Measurements from ENCODE around the gene CHD6.
A peak's percentile ranks its signal among the peaks of the same experiment; 100 is the strongest.

Gene CHD6

DNA sequence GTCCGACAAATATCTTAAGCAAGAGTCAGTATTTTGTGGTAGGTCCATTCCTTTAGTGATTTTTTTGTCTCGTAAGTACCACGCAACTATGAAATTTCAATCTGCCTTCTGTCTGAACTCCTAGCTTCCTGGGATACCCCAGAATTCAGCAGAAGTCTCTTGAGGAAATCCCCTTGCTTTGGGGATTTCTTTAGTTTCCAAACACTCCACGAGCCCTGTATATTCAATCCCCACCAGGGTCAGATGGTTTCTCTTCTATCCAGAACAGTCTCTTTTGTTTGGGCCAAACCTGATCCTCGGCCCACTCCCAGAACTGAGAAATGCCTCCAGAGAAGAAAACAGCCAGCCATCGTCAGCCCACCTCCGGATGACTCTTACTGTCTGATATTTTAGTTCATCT is 113.0 kb downstream of the CHD6 start:
- no peak for DNase-seq (ENCODE audit: low read depth)

DNA sequence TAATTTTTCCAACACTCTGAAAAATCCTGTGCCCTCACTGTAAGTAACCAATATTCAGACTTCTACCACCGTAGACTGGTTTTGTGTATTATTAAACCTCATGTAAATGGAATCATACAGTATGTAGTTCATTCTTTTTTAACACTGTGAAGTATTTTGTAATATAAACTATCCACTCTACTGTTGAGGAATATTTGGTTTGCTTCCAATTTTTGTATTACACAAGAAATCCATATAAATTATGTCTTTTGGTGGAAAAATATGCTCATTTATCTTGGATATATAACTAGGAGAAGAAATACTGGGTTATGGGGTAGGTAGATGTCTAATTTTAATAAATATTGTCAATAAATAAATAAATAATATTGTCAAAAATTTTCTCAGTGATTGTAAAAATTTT is 116.8 kb downstream of the CHD6 start:
- no peak for DNase-seq (ENCODE audit: low read depth)

DNA sequence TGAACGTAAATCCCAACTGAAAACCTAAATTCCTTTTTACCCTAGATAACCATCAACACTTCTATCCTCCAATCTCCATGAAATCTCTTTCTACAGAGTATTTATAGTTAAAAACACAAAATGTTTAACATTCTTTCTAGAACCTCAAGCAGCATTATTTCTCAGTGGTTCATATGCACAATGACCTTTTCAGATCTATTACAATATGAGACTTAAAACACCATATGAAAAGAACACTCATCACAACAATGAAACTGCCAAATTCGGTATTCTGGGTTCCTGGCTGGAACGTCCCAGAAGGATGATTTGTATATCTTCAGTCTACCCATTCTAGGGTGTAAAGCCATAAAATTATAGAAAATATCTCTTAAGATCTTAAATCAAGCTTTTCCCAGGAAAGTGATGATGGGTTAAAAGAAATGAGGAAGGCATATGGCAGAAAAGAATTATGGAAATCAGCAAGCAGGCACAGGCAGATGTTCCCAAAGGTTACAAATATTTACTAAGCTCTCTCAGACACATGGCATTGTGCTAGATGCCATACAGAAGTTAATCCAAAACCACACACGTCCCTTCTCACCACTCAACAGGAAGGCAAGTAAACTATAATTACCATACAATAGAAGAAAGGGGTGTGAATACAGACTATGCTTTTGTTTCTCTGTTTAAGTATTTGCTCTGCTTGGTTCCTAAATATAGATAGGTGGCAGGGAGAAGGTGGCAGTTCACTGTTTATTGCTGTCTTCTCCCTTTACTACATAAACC is 118.0 kb downstream of the CHD6 start:
- DNase-seq (ENCODE audit: low read depth) = peak; percentile 35

DNA sequence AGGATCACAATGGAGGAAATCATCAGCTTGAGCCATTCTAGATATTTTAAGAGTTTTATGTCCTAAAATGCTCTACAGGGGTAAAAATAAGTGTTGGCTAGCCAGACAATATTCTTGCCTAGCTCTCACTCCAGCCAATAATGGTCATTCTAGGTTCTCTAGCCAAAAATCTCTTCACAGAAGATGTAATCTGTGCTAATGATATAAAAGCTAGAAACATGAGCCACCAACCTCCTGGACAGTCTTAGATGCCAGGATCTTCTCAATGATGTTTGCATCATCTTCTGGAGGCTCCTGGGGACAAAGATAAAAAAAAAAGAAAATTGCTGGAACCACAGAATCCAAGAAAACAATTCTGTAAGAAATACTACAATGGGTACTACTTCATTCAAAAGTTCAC is 119.1 kb downstream of the CHD6 start:
- no peak for DNase-seq (ENCODE audit: low read depth)

DNA sequence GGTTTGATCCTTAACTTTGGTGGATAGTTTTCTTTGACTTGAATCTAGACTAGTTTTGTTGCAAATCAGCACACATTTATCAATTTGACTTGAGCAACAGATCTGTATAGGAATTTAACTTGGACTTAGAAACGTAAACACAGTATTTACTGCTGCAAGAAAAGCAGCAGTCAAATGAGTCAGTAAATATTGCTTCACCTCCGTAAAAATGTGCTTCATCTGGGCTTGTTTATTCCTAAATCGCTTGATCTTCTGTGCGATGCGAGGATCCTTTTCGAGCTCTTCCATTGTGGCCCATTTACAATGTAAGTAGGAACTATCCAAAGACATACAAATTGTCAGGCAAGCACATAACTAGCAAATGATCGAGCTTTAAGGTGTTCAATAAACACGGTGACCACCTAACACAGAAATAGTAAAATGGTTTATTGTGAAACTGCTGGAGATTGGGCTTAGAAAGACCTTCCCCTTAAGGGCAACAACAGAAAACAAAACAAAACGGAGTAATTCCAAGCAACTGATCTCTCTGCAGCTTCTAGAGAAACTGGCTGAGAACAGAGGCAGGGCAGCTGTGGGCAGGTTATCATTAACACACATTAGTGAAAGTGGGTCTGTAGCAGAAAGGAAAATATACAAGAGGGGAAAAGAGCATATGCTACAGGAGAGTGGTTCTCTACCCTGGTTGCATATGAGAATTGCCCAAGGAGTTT is 120.8 kb downstream of the CHD6 start:
- DNase-seq (ENCODE audit: low read depth) = no peak

DNA sequence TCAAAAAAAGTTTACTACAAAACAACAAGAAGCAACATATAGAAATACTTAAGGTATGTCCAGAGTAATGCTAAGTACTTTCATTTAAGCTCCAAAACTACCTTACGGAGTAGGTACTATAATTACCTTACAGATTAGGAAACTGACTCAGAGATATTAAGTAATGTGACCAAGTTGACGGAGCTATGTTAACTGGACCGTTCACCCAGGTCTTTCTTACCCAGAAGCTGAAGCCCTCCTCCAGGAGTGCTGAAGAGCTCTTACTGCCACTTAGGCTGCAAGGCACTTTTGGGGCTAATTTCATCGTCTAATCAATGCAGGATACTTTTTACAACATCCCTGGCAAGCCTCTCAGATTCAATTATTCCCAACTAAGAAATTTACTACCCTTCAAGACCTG is 123.7 kb downstream of the CHD6 start:
- DNase-seq (ENCODE audit: low read depth) = no peak

DNA sequence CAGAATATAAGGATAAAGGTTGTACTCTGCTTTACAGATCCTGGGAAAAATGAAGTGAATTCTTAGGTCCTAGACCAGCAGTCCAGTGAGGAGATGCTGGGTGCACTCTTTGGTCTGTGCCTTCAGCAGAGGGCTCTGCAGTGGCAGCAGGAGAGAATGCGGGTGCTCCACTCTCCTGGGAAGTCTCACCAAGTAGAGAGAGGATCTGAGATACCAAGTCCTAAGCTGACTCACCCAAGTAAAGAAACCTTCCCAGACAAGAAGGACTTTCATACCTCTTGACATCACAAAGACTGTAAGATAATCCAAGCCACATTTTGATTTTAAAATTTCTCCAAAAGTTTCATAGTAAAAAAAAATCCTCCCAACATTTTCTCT is 134.6 kb downstream of the CHD6 start:
- DNase-seq (ENCODE audit: low read depth) = no peak

DNA sequence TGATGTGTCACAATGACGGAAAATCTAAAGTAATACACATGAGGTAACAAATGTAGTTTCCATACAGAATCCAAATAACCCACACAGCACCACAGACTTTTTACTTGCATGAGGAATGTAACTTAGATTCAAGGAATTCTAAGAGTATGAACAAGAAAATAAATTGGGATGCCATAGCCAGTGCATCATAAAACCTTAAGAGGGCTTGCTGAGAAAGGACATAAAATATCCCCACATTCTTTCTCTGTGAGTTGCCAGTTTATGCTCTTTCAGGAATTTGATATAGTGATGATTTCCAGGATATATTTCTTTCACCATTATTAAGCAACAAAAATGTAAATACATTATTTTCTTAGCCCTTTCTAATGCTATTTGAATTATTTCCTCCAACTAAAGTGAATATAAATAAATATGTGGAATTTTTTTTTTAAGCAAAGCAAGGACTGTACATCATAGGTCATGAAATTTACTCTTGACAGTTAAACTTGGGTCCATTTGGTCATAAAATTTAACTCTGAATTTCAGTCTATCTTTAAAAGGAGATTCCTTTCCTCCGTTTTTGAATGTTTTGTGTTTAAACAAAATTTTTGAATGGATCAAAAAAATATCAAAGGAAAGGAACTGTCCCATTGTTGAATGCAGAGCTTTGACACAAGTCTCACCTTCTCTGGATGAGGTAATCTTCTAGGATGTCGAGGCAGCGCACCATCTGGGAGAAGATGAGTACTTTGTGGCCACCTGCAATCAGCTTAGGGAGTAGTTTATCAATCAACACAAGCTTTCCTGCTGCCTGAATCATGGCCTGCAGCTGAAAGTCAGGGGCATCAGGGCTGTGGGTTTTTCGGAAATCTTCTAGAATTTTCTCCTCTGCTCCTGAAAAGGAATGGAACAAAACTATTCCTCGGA is 135.3 kb downstream of the CHD6 start:
- peak; percentile 86 for DNase-seq (ENCODE audit: low read depth)

DNA sequence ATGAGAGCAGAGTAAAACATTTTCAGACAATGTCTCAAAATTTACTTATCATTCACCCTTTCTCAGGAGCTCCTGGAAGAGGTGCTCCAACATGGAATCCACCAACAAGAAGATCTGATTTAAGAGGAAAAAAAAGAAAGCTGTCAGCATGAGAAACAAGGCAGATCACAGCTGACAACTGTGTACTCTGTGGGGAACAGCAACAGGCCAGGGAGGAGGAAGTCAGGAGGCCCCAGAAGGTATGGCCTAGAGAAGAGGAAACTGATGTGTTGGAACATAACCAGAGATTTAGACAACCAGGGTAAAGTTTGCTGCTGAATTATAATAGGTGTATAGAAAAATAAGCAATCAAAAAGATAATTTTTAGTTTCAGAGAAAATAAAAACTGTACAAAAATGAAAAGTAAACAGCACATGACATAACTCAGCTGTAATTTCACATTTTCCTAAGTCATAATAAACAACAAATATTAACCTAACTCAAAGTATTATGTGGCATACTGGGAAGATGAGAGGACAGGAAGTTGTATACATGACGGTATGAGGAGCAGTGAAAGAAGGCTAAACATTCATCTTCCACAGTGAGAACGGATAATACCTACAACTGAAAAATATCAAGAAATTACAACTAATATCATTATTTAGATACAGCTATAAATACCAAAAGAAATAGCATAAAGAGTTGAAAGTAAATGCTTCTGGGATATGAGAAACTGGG is 138.0 kb downstream of the CHD6 start:
- no peak for DNase-seq (ENCODE audit: low read depth)

DNA sequence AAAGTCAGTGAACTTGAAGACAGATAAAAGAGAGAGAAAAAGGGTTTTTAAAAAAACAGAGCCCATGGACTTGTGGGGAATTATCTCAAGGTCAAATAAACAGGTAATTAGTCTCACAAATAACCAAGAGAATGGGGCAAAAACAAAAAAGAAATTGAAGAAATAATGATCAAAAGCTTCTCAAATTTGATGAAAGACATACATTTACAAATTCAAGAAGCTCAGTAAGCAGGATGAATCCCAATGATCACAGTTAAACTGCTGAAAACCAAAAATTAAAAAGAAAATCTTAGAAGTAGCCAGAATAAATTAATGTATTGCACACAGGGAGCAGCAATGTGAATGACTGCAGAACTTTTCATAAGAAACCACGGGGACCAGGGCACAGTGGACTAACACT is 139.1 kb downstream of the CHD6 start:
- no peak for DNase-seq (ENCODE audit: low read depth)

DNA sequence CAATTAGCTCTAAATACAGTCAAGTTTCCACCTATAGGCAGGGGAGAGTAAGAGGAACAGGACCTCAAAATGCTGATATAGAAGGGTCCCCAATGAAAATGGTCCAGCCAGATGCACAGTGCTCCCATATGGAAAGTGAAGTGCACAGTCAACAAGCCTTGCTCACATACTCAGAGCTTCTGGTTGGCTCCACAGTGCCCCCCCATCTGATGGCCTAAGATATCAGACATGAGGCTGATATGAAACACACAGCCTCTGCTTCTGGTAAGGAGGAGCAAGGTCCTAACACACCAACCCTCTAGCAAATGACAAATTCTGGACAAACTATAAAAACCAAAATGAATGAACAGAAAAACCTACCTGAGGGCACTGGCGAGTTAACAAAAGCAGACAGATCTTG is 140.2 kb downstream of the CHD6 start:
- no peak for DNase-seq (ENCODE audit: low read depth)

DNA sequence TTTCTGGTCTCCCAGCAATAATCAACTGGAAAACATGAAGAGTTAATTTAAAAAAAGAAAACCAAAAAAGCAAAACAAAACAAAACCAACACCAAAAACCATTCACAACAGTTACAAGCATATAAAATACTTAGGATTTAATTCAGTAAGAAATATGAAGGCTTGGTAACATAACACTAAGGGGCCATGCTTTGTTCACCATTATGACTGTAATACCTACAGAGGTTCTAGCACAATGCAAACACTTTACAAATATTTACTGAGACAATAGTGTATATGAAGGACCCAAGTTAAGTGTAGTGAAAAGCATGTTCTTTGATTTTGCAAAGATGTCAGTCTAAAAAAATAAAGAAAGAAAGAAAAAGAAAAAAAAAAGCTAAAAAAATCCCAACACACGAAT is 141.7 kb downstream of the CHD6 start:
- no peak for DNase-seq (ENCODE audit: low read depth)

DNA sequence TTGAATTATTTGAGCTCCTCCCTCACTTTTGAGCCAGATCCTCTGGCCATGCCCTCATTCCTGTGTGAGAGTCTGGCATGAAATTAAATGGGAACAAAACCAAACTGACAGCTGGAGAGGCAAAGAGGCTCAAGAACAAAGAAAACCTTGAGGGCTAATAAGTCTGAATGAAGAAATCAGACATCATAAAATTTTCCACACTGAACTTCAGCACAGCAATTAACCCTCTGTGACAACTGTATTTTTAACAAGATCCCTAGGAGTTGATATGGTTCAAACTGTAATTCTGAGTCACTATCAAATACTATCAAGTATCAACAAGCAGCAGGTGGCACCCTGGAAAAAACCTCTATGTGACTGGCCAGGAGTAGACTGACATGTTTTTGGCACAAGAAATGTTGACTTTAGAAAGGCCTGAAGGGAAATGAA is 142.2 kb downstream of the CHD6 start:
- peak; percentile 37 for DNase-seq (ENCODE audit: low read depth)

DNA sequence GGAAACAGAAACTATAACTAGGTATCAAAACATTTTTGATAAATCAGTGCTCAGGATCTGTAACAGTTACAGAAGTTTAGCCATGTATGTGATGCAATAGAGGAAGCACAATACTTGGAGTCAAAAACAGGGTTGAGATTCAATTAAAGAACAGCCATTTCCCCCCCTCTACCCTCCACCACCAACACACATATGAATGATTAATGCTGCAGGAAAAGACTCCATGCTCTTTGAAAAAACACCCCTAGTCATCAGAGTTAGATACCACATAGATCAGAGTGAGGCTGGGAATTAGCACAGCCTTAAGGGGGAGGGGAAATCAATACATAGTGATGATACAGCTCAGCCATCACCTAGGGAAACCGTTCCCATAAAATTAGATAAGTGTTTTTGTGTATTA is 142.7 kb downstream of the CHD6 start:
- DNase-seq (ENCODE audit: low read depth) = no peak

DNA sequence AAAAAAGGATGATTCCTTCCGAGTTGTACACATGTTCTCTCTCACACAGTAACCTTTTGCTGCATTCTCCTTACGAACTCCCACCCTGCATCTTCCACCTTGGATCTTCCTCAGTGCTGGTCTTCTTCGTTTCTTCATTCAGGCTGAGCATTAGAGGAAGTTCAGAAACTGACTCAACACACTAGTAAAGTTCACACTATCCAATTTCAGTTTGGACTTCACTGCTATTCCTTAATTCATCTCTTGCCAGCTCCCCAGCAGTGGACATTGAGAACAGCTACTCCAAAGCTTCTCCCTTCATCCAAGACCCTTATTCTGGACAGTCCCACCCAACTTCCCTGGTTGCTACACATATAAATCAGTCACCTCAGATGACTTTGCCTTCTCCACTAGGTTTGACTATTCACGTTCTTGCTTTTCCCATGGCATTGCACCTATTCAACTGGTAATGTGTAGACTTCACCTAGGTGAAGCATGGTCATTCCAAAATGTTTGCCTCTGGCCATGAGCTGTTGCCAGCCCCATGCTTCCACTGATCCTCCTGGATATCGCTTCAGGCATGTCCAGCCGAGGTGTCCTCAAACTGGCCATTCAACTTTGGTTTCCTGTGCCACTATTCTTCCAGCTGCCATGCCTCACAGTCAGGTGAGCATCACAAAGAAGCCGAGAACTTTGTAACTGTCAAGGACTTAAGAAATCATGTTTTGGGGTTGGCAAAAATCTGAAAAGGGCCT is 147.6 kb downstream of the CHD6 start:
- DNase-seq (ENCODE audit: low read depth) = no peak

DNA sequence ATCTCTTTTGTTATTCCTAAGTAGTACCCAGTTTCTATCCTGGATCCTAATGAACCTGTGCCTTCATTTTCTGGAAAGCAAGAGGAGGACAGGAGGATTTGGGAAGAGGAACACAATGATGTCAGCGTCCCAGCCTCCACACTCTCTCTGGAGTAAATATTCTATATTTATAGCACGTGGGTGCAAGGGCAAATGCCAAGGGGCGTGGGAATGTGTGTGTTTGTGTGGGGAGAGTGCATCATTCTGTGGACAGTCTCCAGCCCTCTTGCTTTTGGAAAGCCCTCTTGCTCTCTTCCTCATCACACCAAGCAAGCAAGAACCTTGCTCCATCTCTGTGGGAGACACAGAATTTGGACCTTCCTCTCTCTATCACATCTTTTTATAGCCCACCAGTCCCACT is 148.3 kb downstream of the CHD6 start:
- no peak for DNase-seq (ENCODE audit: low read depth)

DNA sequence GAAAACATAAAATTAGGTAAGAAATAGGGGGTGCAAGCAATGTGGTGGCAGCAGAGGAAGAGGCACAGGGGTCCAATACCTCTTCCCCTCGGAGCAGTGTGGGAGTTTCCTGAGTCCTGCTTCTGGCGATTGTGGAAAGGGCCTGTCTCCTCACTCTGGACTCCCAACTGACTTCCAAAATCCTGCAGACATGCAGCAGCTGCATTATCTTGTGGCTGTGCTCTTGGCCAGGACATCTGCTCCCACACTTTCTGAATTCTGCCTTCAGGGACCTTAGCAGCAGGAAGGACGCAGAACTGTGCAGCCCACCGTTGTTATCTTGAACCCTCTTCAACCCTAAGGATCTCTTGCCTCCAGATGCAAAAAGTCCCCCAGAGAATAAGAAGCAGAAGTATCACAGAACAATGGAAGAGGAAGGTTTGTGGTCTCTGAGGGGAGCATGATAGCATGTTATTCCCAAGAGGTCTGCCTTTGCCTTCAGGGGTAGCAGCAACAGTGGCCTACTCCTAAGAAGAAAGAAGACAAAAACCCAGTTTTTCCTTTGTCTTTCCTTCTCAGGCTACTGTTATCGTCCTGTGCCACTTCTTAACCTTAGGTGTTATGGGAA is 149.1 kb downstream of the CHD6 start:
- DNase-seq (ENCODE audit: low read depth) = no peak

DNA sequence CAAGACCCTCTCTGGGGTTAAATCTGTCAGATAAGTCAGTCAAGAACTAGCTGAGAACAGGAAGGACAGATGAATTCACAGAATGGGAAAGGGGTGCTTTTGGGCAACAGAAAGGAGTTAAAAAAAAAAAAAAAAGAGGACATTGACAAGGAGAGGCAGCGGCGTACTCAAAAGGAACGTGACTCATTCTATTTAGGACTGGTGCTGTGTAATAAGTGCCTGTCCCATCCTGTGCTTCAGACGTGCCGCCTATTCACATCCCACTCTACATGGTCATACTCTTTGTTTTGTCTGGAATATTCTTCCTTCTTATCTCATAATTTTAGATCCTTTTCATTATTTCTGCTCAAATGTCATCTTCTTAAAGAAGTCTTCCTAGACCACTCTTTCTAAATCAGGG is 150.5 kb downstream of the CHD6 start:
- DNase-seq (ENCODE audit: low read depth) = no peak

DNA sequence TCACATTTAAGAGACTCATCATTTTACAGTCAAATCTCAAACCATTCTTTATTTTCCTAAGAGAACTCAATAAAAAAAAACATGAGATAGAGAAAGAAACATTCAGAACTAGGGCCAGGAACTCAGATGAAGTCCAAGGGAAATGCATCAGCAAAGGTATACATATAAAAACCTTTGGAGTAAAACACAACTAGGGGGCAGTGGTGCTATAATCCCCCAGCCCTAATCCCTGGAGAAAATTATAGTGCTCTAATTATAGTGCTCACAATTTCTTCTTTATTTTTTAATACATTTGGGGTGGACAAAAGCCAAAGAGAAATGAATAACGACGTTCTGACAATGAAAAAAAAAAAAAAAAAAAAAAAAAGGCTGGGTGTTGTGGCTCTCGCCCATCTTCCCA is 151.0 kb downstream of the CHD6 start:
- no peak for DNase-seq (ENCODE audit: low read depth)

DNA sequence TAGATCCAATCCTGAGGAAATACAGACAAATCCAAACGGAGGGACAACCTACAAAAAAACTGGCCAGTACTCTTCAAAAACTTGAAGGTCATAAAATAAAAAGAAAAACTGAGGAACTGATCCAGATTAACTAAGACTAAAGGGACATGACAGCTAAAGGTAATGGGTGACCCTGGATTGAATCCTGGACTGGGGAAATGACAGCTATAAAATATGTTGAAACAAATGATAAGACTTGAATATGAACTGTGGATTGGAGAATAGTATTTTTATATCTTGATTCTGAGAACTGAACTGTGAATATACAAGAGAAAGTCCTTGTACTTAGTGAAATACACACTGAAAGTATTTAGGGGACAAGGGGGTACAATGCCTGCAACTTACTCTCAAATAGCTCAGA is 154.6 kb downstream of the CHD6 start:
- no peak for DNase-seq (ENCODE audit: low read depth)
